Ectodermal cell (in vitro differentiated cells): ENCODE measurements around the gene MYOZ2.

Source experiments
- H3K27ac ChIP-seq: 2 replicates; pipeline ENCODE4 v1.7.0; 2013; ENCODE audit warnings: mild to moderate bottlenecking, low read depth, low read length; ENCODE audit not compliant: insufficient read depth, poor library complexity, severe bottlenecking
- H3K27me3 ChIP-seq: 2 replicates; pipeline ENCODE4 v1.7.0; 2013; ENCODE audit warnings: mild to moderate bottlenecking, low read length; ENCODE audit not compliant: insufficient read depth, control insufficient read depth, poor library complexity, severe bottlenecking
- H3K36me3 ChIP-seq: one replicate; pipeline ENCODE4 v1.7.0; 2013; ENCODE audit warnings: low read length; ENCODE audit not compliant: control insufficient read depth, insufficient read depth
- H3K4me1 ChIP-seq: one replicate; pipeline ENCODE4 v1.7.0; 2013; ENCODE audit warnings: low read length; ENCODE audit not compliant: control insufficient read depth, insufficient read depth
- H3K4me3 ChIP-seq: 2 replicates; pipeline ENCODE4 v1.7.0; 2013; ENCODE audit warnings: low read depth, low read length, control low read depth; ENCODE audit not compliant: insufficient read depth
- H3K9me3 ChIP-seq: 2 replicates; pipeline ENCODE4 v1.7.0; 2013; ENCODE audit warnings: mild to moderate bottlenecking, low read length, moderate library complexity; ENCODE audit not compliant: control insufficient read depth
- WGBS, 2 experiments: methylation state at CpG; one replicate each; pipeline ENCODE4 v1.1.7; 2013; ENCODE audit warnings: missing lambda C conversion rate in 2 of 2; 5-methylcytosine and 5-hydroxymethylcytosine counted together

The MYOZ2 gene

GRCh38 chr4:119190354-119190753, 54.7 kb downstream of the MYOZ2 start:
- WGBS, 2 experiments, result 78 to 92% methylated on average over 2 of the region's 2 CpGs
- Histone ChIP-seq H3K9me3 (no peaks in the 10 kb centered on the region), H3K36me3 (no peaks in the 10 kb centered on the region), H3K4me1 (no peaks in the 10 kb centered on the region), H3K27ac (no peak overlapping the region), H3K4me3 (no peak overlapping the region), H3K27me3 (no peaks in the 10 kb centered on the region)

GRCh38 chr4:119191505-119191904, 55.9 kb downstream of the MYOZ2 start:
- Histone ChIP-seq H3K27me3 (no peaks in the 10 kb centered on the region), H3K4me1 (no peaks in the 10 kb centered on the region), H3K4me3 (no peak overlapping the region), H3K27ac (no peak overlapping the region), H3K36me3 (no peaks in the 10 kb centered on the region), H3K9me3 (no peaks in the 10 kb centered on the region)
- 90 to 93% methylated on average over 2 of the region's 3 CpGs for WGBS, 2 experiments

GRCh38 chr4:119197772-119198212, 62.2 kb downstream of the MYOZ2 start:
- H3K36me3 ChIP-seq, result no peaks in the 10 kb centered on the region
- H3K27ac ChIP-seq, result no peak overlapping the region
- 92 to 94% methylated on average over 11 of the region's 11 CpGs for WGBS, 2 experiments
- H3K4me1 ChIP-seq, result no peaks in the 10 kb centered on the region
- no peaks in the 10 kb centered on the region for H3K9me3 ChIP-seq
- no peak overlapping the region for H3K4me3 ChIP-seq
- no peaks in the 10 kb centered on the region for H3K27me3 ChIP-seq

GRCh38 chr4:119204916-119205315, 69.3 kb downstream of the MYOZ2 start:
- no peaks in the 10 kb centered on the region for H3K4me1 ChIP-seq
- H3K27me3 ChIP-seq, result no peaks in the 10 kb centered on the region
- no peak overlapping the region for H3K4me3 ChIP-seq
- no peak overlapping the region for H3K27ac ChIP-seq
- no peaks in the 10 kb centered on the region for H3K36me3 ChIP-seq
- H3K9me3 ChIP-seq, result no peaks in the 10 kb centered on the region
- WGBS, 2 experiments, result 100% methylated on average over 4 of the region's 4 CpGs

- Histone ChIP-seq H3K4me1 (no peaks in the 10 kb centered on the region), H3K27ac (no peak overlapping the region), H3K9me3 (no peaks in the 10 kb centered on the region), H3K27me3 (no peaks in the 10 kb centered on the region), H3K36me3 (no peaks in the 10 kb centered on the region), H3K4me3 (no peak overlapping the region)
These were observed 70.1 kb downstream of the MYOZ2 start for GRCh38 chr4:119205690-119206089.

GRCh38 chr4:119206178-119206577, 70.5 kb downstream of the MYOZ2 start:
- no peak overlapping the region for H3K4me3 ChIP-seq
- H3K4me1 ChIP-seq, result no peaks in the 10 kb centered on the region
- no peaks in the 10 kb centered on the region for H3K9me3 ChIP-seq
- no peak overlapping the region for H3K27ac ChIP-seq
- H3K27me3 ChIP-seq, result no peaks in the 10 kb centered on the region
- H3K36me3 ChIP-seq, result no peaks in the 10 kb centered on the region
- WGBS, 2 experiments, result 83 to 88% methylated on average over 1 of the region's 1 CpG

GRCh38 chr4:119207051-119207450, 71.4 kb downstream of the MYOZ2 start:
- H3K4me1 ChIP-seq, result no peaks in the 10 kb centered on the region
- no peak overlapping the region for H3K27ac ChIP-seq
- peaks cover 3% of the 10 kb centered on the region for H3K27me3 ChIP-seq
- no peaks in the 10 kb centered on the region for H3K9me3 ChIP-seq
- H3K4me3 ChIP-seq, result no peak overlapping the region
- WGBS, 2 experiments, result 72 to 85% methylated on average over 1 of the region's 1 CpG
- H3K36me3 ChIP-seq, result no peaks in the 10 kb centered on the region

- Histone ChIP-seq H3K36me3 (no peaks in the 10 kb centered on the region), H3K4me1 (no peaks in the 10 kb centered on the region), H3K9me3 (no peaks in the 10 kb centered on the region), H3K27me3 (peaks cover 3% of the 10 kb centered on the region), H3K27ac (no peak overlapping the region), H3K4me3 (no peak overlapping the region)
These were observed 73.4 kb downstream of the MYOZ2 start for GRCh38 chr4:119209077-119209476.

GRCh38 chr4:119209586-119209985, 74.0 kb downstream of the MYOZ2 start:
- no peak overlapping the region for H3K27ac ChIP-seq
- H3K27me3 ChIP-seq, result peaks cover 3% of the 10 kb centered on the region
- H3K4me1 ChIP-seq, result no peaks in the 10 kb centered on the region
- 96 to 97% methylated on average over 1 of the region's 1 CpG for WGBS, 2 experiments
- H3K36me3 ChIP-seq, result no peaks in the 10 kb centered on the region
- H3K9me3 ChIP-seq, result no peaks in the 10 kb centered on the region
- no peak overlapping the region for H3K4me3 ChIP-seq

- H3K9me3 ChIP-seq, result no peaks in the 10 kb centered on the region
- 93 to 95% methylated on average over 4 of the region's 4 CpGs for WGBS, 2 experiments
- no peaks in the 10 kb centered on the region for H3K36me3 ChIP-seq
- H3K27me3 ChIP-seq, result peaks cover 3% of the 10 kb centered on the region
- H3K4me3 ChIP-seq, result no peak overlapping the region
- H3K4me1 ChIP-seq, result no peaks in the 10 kb centered on the region
- H3K27ac ChIP-seq, result no peak overlapping the region
These were observed 75.1 kb downstream of the MYOZ2 start for GRCh38 chr4:119210775-119211174.

- peak overlapping the region; percentile 57 for H3K27ac ChIP-seq
- no peaks in the 10 kb centered on the region for H3K36me3 ChIP-seq
- H3K4me3 ChIP-seq, result peak overlapping the region; percentile 76
- WGBS, 2 experiments, result 1% methylated on average over 12 of the region's 12 CpGs
- peaks cover 3% of the 10 kb centered on the region for H3K27me3 ChIP-seq
- H3K4me1 ChIP-seq, result no peaks in the 10 kb centered on the region
- H3K9me3 ChIP-seq, result no peaks in the 10 kb centered on the region
These were observed 76.2 kb downstream of the MYOZ2 start for GRCh38 chr4:119211867-119212233.
